Stimulated activated CD8-positive, alpha-beta memory T cell treated with anti-CD3 and anti-CD28 coated beads, Interleukin-4, amount 100 ng/mL, for 48 hours (primary cell): ENCODE results near the gene CCDC185.

ENCODE experiments used
- DNase-seq: peaks from one replicate; pipeline ENCODE4 v3.0.0-alpha.2; 2020

Gene CCDC185

DNA sequence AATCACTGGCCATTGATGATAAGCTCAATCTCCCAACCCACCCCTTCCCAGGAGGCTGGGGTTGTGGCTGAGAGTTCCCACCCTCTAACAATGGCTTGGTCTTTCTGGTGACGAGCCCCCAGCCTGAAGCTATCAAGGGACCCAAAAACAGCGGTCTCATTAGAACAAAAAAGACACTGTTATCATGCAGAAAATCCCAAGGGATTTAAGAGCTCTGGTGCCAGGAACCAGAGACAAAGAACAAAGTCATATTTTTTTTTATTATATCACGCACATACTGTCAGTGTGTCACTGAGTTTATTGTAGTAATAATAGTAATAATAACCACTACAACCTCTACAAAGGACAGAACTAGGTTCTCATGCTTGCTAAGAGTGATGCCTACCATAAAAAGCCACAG lies 43.9 kb downstream of the CCDC185 start:
- no peak for DNase-seq

DNA sequence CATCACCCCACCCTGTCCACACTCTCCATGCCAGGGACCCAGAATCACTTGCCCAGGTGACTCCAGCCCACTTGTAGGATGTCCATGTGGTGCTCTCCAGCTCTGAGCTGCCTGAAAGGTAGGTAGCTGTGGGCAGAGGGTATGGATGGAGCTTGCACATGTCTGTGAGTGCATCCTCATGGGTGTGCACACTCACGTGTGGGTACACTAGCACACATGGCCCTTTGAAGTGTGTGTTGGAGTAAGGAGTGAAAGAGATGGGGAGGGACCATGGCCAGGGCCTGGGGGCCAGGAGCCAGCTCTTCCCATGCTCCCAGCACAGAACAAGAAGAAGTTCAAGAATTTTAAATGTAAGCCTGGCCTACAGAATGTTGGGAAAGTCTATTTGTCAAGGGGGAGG lies 50.2 kb downstream of the CCDC185 start:
- DNase-seq: no peak

DNA sequence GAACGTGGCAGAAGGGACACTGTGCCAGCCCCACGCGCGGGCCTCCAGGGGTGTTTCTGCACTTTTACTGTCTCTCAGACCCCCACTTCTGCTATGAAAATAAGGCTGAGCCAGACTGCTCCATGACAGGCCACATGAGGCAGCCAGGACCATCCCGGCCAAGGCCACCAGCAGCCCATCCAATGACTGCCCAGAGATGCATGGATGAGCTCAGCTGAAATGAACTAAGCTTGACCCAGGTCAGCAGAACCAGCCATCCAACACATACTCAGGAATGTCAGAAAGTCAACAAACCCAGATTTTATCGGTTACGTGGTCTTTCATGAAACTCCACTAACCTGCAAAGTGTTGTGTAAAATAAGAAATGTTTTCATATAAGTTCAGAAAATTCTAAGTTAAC lies 51.2 kb downstream of the CCDC185 start:
- DNase-seq: no peak
